ENCODE data around the gene C3orf52. TPM values are rescaled to one million over a fixed set of nuclear protein-coding genes. Genes with fewer than 3 reads are reported as not detected.

C3orf52 gene
- total and polyA plus RNA-seq, 2 donors (not counting 1 experiment from before 2014, with no cell fraction given) = 1.5 to 1.8 TPM

DNA sequence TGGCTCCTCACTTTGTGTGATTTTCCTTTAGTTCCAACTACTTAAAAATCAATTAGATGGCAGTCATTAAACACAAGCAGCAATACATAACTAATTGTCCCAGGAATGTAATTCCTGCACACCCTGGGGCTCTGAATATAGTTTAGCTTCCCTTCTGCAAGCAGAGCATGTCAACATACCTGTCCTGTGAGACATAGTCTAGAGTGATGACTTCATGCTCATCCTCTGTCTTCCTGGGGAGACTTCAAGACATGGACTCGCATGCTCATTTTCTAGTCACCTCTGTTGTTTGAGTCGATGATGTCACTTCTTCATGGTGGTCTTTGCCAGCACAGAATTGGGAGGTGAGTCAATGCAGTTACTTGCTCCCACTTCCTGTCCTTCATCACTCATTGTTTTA, 15.7 kb downstream of the C3orf52 start:
- peaks cover 6% of the 10 kb centered on the region for H3K4me1 ChIP-seq (ENCODE audit: control insufficient read depth, extremely low read depth, insufficient read depth, low read length)
- H3K27ac ChIP-seq (ENCODE audit: insufficient read depth, low read length) = no peak overlapping the region
- H3K9ac ChIP-seq (ENCODE audit: insufficient read depth, low read length) = no peak overlapping the region
- no peaks in the 10 kb centered on the region for H3K79me2 ChIP-seq (ENCODE audit: control insufficient read depth, insufficient read depth, low read length)
- peak; percentile 20 to 94 for DNase-seq (ENCODE audit: low read depth in 2 of 2)
- TF ChIP-seq, protein P1, sequence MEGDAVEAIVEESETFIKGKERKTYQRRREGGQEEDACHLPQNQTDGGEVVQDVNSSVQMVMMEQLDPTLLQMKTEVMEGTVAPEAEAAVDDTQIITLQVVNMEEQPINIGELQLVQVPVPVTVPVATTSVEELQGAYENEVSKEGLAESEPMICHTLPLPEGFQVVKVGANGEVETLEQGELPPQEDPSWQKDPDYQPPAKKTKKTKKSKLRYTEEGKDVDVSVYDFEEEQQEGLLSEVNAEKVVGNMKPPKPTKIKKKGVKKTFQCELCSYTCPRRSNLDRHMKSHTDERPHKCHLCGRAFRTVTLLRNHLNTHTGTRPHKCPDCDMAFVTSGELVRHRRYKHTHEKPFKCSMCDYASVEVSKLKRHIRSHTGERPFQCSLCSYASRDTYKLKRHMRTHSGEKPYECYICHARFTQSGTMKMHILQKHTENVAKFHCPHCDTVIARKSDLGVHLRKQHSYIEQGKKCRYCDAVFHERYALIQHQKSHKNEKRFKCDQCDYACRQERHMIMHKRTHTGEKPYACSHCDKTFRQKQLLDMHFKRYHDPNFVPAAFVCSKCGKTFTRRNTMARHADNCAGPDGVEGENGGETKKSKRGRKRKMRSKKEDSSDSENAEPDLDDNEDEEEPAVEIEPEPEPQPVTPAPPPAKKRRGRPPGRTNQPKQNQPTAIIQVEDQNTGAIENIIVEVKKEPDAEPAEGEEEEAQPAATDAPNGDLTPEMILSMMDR (conservative IDR thresholded peaks at IDR 0.05 in 1 of 2, IDR thresholded peaks at IDR 0.05 in 1 of 2; ENCODE audit: low read depth in 1 of 2, low read length in 2 of 2) = no peak
- no peak for TF ChIP-seq EZH2 (IDR thresholded peaks at IDR 0.05; ENCODE audit: low read length, missing control alignments)
- no peak overlapping the region for H2AFZ ChIP-seq (ENCODE audit: low read length)
- no peaks in the 10 kb centered on the region for H3K9me3 ChIP-seq (ENCODE audit: control insufficient read depth, insufficient read depth, low read depth, low read length)
- H3K4me2 ChIP-seq (ENCODE audit: extremely low read depth, insufficient read depth, low read length) = no peak overlapping the region
- H3K4me3 ChIP-seq (replicated peaks in 1 of 4; ENCODE audit: control extremely low read depth in 1 of 4, insufficient read depth in 1 of 4, low read depth in 3 of 4, low read length in 4 of 4) = no peak overlapping the region
- H4K20me1 ChIP-seq (ENCODE audit: control insufficient read depth, extremely low read depth, insufficient read depth, low read length) = no peaks in the 10 kb centered on the region
- no peaks in the 10 kb centered on the region for H3K36me3 ChIP-seq (ENCODE audit: control insufficient read depth, insufficient read depth, low read length)
- no peaks in the 10 kb centered on the region for H3K27me3 ChIP-seq (ENCODE audit: control insufficient read depth, insufficient read depth, low read length)

DNA sequence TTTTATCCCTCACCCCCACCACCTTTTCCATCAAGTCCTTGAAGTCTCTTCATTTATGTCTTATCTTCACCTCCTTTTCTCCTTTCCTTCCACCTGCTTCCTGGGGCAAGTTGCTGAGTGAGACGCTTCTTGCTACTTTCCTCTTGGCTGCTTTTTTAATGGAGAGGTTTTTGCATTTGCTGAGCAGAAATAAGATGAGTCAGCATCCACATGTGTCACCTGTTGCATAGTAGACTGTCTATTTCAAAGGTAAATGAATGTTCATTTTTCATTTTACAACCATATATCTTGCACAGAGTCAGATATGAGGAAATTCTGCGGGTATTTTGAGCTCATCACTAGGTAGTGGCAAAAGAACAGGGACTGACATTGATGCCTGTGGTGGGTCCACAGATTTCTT, 18.6 kb downstream of the C3orf52 start:
- no peaks in the 10 kb centered on the region for H3K36me3 ChIP-seq (ENCODE audit: control insufficient read depth, insufficient read depth, low read length)
- H3K9me3 ChIP-seq (ENCODE audit: control insufficient read depth, insufficient read depth, low read depth, low read length) = no peaks in the 10 kb centered on the region
- DNase-seq (ENCODE audit: low read depth in 2 of 2) = no peak

DNA sequence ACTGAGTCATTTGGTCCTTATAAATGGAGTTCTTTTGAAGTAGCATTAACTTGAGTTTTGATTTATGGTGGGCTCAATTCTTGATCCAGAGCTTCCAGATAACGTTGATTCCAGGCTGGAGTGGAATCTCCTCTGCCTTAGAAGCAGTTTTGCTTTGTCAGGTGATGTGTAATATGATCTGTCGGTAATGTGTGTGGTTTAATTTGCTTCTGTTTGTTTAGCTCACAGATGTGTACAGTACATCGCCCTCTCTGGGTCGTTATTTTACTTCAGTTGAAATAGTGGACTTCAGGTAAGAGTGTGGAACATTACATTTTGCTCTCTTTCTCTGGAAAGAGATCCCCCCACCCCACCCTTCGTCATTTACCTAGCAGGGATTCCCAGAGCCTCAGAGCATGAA, 23.1 kb downstream of the C3orf52 start:
- DNase-seq (ENCODE audit: low read depth in 2 of 2) = no peak
- Histone ChIP-seq H3K4me1 (ENCODE audit: control insufficient read depth, extremely low read depth, insufficient read depth, low read length) (no peaks in the 10 kb centered on the region), H3K27me3 (ENCODE audit: control insufficient read depth, insufficient read depth, low read length) (no peaks in the 10 kb centered on the region), H2AFZ (ENCODE audit: low read length) (no peak overlapping the region), H3K27ac (ENCODE audit: insufficient read depth, low read length) (no peak overlapping the region), H3K4me3 (replicated peaks in 1 of 4; ENCODE audit: control extremely low read depth in 1 of 4, insufficient read depth in 1 of 4, low read depth in 3 of 4, low read length in 4 of 4) (no peak overlapping the region), H3K36me3 (ENCODE audit: control insufficient read depth, insufficient read depth, low read length) (no peaks in the 10 kb centered on the region), H3K9me3 (ENCODE audit: control insufficient read depth, insufficient read depth, low read depth, low read length) (no peaks in the 10 kb centered on the region), H3K4me2 (ENCODE audit: extremely low read depth, insufficient read depth, low read length) (no peak overlapping the region), H3K9ac (ENCODE audit: insufficient read depth, low read length) (no peak overlapping the region), H4K20me1 (ENCODE audit: control insufficient read depth, extremely low read depth, insufficient read depth, low read length) (no peaks in the 10 kb centered on the region), H3K79me2 (ENCODE audit: control insufficient read depth, insufficient read depth, low read length) (no peaks in the 10 kb centered on the region)
- no peak for TF ChIP-seq EZH2 (IDR thresholded peaks at IDR 0.05; ENCODE audit: low read length, missing control alignments)
- TF ChIP-seq, protein P1 (conservative IDR thresholded peaks at IDR 0.05 in 1 of 2, IDR thresholded peaks at IDR 0.05 in 1 of 2; ENCODE audit: low read depth in 1 of 2, low read length in 2 of 2) = no peak

More for the DNA sequence above, 18.6 kb downstream of the C3orf52 start:
- no peak overlapping the region for H3K4me2 ChIP-seq (ENCODE audit: extremely low read depth, insufficient read depth, low read length)
- H3K27ac ChIP-seq (ENCODE audit: insufficient read depth, low read length) = no peak overlapping the region
- H2AFZ ChIP-seq (ENCODE audit: low read length) = no peak overlapping the region
- H3K9ac ChIP-seq (ENCODE audit: insufficient read depth, low read length) = no peak overlapping the region
- no peak overlapping the region for H3K4me3 ChIP-seq (replicated peaks in 1 of 4; ENCODE audit: control extremely low read depth in 1 of 4, insufficient read depth in 1 of 4, low read depth in 3 of 4, low read length in 4 of 4)
- no peaks in the 10 kb centered on the region for H4K20me1 ChIP-seq (ENCODE audit: control insufficient read depth, extremely low read depth, insufficient read depth, low read length)
- H3K4me1 ChIP-seq (ENCODE audit: control insufficient read depth, extremely low read depth, insufficient read depth, low read length) = peaks cover 2% of the 10 kb centered on the region
- H3K79me2 ChIP-seq (ENCODE audit: control insufficient read depth, insufficient read depth, low read length) = no peaks in the 10 kb centered on the region
- H3K27me3 ChIP-seq (ENCODE audit: control insufficient read depth, insufficient read depth, low read length) = no peaks in the 10 kb centered on the region
- no peak for TF ChIP-seq EZH2 (IDR thresholded peaks at IDR 0.05; ENCODE audit: low read length, missing control alignments)
- TF ChIP-seq, protein P1 (conservative IDR thresholded peaks at IDR 0.05 in 1 of 2, IDR thresholded peaks at IDR 0.05 in 1 of 2; ENCODE audit: low read depth in 1 of 2, low read length in 2 of 2) = no peak

Data from fibroblast of lung (primary cell).